ENCODE measurements around the gene KREMEN1. TPM values are rescaled to one million over a fixed set of nuclear protein-coding genes. Genes with fewer than 3 reads are reported as not detected.
A peak's percentile ranks its signal among the peaks of the same experiment; 100 is the strongest.
"Not testable (repeated sequence)": the region's sequence is repeated elsewhere in the genome, so short reads cannot be mapped to it uniquely, and the experiment has no call there.

KREMEN1 gene
- total RNA-seq, 2 donors from 2014 or later, result 39.7 to 44.7 TPM

DNA sequence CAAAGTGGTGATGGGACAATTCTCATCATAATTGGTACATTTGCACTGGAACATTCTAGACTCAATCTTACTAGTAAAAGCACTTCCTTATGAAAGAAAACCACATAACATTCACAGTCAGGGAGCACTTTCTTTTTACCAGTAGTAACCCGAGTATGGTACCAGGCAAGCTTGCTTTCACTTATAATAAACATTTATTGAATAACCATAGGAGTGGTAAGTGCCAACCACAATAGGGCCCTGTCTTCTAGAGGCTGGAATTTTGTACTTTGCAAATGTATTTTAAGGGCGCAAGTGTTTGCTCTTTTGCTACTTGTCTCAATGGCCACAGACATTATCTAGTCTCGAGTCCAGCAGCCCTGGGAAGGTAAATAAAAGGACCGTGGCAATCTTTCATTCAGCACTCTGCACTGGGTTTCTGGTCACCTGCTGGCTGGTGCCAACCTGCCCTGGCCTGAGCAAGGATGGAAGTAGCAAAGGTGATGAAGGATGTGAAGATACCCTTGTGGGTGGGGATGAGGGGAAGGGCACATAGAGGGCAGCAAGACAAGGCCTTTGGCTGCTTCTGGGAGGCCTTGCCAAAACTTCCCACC is 35.4 kb upstream of the KREMEN1 start:
- H3K27me3 ChIP-seq, result no peaks in the 10 kb centered on the region
- H3K4me3 ChIP-seq, result no peak overlapping the region
- DNase-seq (ENCODE audit: low spot score), result no peak
- H3K9me3 ChIP-seq, result no peaks in the 10 kb centered on the region
- no peaks in the 10 kb centered on the region for H3K36me3 ChIP-seq
- peaks cover 0 to 14% of the 10 kb centered on the region in 2 donors for H3K4me1 ChIP-seq
- TF ChIP-seq, protein P1, sequence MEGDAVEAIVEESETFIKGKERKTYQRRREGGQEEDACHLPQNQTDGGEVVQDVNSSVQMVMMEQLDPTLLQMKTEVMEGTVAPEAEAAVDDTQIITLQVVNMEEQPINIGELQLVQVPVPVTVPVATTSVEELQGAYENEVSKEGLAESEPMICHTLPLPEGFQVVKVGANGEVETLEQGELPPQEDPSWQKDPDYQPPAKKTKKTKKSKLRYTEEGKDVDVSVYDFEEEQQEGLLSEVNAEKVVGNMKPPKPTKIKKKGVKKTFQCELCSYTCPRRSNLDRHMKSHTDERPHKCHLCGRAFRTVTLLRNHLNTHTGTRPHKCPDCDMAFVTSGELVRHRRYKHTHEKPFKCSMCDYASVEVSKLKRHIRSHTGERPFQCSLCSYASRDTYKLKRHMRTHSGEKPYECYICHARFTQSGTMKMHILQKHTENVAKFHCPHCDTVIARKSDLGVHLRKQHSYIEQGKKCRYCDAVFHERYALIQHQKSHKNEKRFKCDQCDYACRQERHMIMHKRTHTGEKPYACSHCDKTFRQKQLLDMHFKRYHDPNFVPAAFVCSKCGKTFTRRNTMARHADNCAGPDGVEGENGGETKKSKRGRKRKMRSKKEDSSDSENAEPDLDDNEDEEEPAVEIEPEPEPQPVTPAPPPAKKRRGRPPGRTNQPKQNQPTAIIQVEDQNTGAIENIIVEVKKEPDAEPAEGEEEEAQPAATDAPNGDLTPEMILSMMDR (IDR thresholded peaks at IDR 0.05), result no peak
- H3K27ac ChIP-seq, result no peak overlapping the region

DNA sequence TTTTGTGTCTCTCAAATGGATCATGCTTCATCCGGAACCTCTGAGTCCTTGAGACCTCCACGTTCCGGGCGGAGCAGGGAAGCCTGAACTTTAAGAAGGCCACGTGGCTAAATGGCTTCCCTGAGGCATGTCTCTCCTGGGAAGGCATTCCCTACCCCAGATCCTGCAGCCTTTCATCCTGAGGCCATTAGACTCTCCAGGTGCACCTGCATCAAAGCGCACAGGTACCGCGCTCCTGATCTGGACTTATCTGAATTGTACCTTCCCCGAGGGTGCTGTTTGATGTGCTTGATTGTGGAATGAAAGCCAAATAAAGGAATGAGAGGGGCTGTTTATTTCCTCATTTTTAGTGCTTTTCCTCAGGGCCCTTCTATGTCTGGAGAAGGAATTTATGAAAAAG is 33.7 kb upstream of the KREMEN1 start:
- peaks cover 5% of the 10 kb centered on the region for H3K36me3 ChIP-seq
- TF ChIP-seq, protein P1 (IDR thresholded peaks at IDR 0.05), result no peak
- peaks cover 0 to 14% of the 10 kb centered on the region in 2 donors for H3K4me1 ChIP-seq
- H3K9me3 ChIP-seq, result no peaks in the 10 kb centered on the region
- no peak for DNase-seq (ENCODE audit: low spot score)
- no peak overlapping the region for H3K27ac ChIP-seq
- no peak overlapping the region for H3K4me3 ChIP-seq
- no peaks in the 10 kb centered on the region for H3K27me3 ChIP-seq

DNA sequence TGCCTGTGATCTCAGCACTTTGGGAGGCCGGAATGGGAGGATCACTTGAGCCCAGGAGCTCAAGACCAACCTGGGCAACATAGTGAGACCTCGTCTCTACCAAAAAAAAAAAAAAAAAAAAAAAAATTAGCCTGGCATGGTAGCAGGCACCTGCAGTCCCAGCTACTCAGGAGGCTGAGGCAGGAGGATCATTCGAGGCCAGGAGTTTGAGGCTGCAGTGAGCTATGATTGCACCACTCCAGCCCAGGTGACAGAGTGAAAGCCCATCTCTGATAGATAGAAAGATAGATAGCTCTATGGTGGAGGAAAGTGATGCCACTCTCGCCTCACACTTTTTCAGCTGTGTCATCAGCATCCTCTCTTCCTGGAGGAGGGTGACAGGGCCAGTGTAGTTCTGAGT is 33.2 kb upstream of the KREMEN1 start:
- not testable (repeated sequence) for DNase-seq (ENCODE audit: low spot score); H3K27me3 ChIP-seq; H3K36me3 ChIP-seq; H3K9me3 ChIP-seq; H3K4me3 ChIP-seq; H3K27ac ChIP-seq
- peaks cover 0 to 19% of the 10 kb centered on the region in 2 donors for H3K4me1 ChIP-seq

DNA sequence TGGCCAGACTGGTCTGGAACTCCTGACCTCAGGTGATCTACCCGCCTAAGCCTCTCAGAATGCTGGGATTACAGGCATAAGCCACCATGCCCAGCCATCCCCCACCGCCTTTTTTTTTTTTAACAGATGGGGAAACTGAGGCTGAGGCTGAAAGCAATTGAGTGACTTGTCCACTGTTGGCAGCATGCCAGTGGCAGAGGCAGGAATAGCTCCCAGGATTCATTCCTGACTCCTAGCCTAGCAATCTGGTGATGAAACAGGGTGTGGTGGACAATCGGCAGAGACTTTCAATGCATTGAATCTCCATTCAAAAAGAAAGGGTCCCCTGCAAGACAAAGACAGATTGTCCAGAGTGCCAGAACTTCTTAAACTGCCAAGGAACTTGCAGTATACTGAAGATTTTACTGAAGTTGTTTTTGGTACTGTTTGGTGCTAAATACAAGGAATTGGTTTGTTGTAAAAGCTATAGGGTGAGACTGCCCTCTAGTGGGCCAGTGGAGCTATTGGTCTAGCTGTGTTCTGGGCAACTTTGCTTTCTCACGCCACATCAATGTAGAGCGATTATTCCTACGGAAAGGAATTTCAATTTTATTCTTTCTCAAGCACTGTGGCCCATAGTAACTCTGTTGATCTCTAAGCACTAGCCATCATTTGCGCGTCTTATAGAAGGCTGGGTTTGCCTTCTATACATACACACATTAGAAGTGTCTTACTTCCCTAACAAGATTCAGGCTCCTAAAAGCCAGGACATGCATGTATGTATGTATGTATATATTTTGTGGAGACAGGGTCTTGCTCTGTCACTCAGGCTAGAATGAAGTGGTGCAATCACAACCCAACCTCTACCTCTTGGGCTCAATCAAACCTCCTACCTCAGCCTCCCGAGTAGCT is 32.2 kb upstream of the KREMEN1 start:
- Histone ChIP-seq H3K27ac (no peak overlapping the region), H3K4me1 (peaks cover 0 to 19% of the 10 kb centered on the region in 2 donors), H3K4me3 (no peak overlapping the region), H3K27me3 (no peaks in the 10 kb centered on the region), H3K36me3 (peaks cover 14% of the 10 kb centered on the region), H3K9me3 (no peaks in the 10 kb centered on the region)
- peak; percentile 83 for DNase-seq (ENCODE audit: low spot score)
- TF ChIP-seq, protein P1 (IDR thresholded peaks at IDR 0.05), result peak; percentile 91 to 97

DNA sequence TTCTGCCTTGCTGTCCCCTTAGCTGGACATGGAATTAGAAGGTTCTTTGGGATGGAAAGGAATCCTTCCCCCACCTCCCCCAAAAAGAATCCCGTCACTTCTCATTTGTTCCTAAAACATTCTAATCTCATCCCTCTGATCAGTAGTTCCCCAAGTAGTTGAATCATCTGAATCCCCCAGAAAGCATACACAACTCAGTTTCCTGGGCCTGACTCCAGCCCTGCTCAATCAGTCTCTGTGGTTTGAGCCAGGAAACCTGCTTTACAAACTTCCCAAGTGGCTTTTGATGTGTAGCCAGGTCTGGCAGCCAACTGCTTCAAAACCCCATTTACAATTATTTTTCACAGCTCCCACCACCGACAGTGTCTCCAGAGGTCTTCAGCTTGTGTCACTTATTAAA is 31.4 kb upstream of the KREMEN1 start:
- Histone ChIP-seq H3K9me3 (no peaks in the 10 kb centered on the region), H3K4me1 (peaks cover 0 to 19% of the 10 kb centered on the region in 2 donors), H3K4me3 (no peak overlapping the region), H3K27me3 (no peaks in the 10 kb centered on the region), H3K36me3 (peaks cover 22% of the 10 kb centered on the region), H3K27ac (no peak overlapping the region)
- TF ChIP-seq, protein P1 (IDR thresholded peaks at IDR 0.05), result no peak
- DNase-seq (ENCODE audit: low spot score), result no peak

DNA sequence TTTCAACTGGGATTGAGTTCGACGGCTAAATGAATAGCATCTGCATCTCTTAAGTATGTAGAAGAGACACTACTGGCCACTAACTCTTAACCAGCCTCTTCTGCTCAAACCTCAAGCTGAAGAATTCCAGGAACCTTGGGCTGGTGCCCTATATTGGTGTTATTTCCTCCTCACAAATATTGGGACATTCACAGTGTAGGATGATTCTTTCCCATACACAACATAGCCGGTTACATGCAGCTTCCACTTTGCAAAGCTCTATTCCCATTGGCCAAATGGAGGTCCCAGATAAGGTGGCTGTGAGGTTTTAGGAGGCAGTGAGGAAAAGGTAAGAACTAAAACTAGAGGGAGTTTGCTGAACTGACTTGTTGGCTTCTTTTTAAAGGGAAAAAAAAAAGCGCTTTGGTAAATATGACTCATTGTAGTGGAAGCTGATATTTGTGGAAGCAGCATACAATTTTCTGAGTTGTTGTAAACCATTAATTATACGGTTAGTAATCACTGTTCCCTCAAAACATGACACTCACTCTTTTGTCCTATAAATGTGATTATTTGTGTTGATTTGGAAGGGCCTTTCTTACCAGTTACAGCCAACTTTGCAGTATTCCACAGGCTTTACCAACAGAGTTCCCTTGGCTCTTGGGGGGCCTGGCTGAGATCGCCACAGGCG is 28.8 kb upstream of the KREMEN1 start:
- peaks cover 32% of the 10 kb centered on the region for H3K36me3 ChIP-seq
- H3K9me3 ChIP-seq, result no peaks in the 10 kb centered on the region
- no peak overlapping the region for H3K4me3 ChIP-seq
- no peak for DNase-seq (ENCODE audit: low spot score)
- peaks cover 0 to 19% of the 10 kb centered on the region in 2 donors for H3K4me1 ChIP-seq
- H3K27ac ChIP-seq, result peak overlapping the region; percentile 31 to 42
- no peaks in the 10 kb centered on the region for H3K27me3 ChIP-seq
- TF ChIP-seq, protein P1 (IDR thresholded peaks at IDR 0.05), result no peak

Data from right atrium auricular region (tissue), 2 donors.